DND-41 (cell line): ENCODE results near the gene TLX1.

Experiments
- EZH2 ChIP-seq: IDR thresholded peaks from 3 replicates; pipeline ENCODE4 v1.6.1; 2012; ENCODE audit warnings: borderline replicate concordance, low read depth, mild to moderate bottlenecking, moderate library complexity, low read length, inconsistent platforms; ENCODE audit not compliant: severe bottlenecking
- TF ChIP-seq, protein P1 (sequence below): IDR thresholded peaks from 2 replicates; pipeline ENCODE4 v1.5.1; 2012; ENCODE audit warnings: borderline replicate concordance, low read length, moderate library complexity, mild to moderate bottlenecking; ENCODE audit not compliant: poor library complexity, severe bottlenecking; ENCODE audit errors: extremely low read depth

DNA sequence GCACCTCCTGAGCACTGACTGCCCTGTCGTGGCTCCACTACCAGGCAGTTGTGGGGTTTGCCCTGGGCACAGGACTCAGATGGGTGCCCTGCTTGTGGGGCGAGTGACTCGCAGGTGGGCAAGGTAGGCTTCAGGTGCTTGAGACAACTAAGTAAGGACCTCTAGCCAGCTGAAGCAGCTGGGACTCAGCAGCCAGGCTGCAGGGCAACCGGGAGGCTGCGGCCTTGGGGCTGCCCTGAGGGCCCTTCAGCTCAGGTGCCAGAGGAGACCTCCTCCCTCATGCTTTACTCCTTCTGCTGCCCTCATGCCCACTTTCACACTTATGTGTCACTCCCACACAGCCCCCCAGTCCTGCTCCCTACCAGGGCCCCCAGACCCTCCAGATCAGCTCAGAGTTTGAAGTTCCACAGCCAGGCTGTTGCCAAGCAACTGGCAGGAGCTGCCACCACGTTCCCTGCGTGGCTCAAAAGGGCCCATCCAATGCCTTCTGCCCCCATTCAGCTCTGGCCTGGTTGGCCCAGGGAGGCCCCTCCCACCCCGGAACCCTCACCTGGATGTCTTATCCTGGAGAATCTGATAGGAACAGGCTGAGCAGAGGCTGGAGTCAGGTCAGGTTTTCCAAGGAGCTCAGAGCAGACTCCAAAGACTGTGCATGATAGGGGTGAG, 10.0 kb downstream of the TLX1 start:
- TF ChIP-seq, protein P1, sequence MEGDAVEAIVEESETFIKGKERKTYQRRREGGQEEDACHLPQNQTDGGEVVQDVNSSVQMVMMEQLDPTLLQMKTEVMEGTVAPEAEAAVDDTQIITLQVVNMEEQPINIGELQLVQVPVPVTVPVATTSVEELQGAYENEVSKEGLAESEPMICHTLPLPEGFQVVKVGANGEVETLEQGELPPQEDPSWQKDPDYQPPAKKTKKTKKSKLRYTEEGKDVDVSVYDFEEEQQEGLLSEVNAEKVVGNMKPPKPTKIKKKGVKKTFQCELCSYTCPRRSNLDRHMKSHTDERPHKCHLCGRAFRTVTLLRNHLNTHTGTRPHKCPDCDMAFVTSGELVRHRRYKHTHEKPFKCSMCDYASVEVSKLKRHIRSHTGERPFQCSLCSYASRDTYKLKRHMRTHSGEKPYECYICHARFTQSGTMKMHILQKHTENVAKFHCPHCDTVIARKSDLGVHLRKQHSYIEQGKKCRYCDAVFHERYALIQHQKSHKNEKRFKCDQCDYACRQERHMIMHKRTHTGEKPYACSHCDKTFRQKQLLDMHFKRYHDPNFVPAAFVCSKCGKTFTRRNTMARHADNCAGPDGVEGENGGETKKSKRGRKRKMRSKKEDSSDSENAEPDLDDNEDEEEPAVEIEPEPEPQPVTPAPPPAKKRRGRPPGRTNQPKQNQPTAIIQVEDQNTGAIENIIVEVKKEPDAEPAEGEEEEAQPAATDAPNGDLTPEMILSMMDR: no peak
- no peak for TF ChIP-seq EZH2
